Gastroesophageal sphincter (tissue), 4 donors: ENCODE results near the gene ENO3. TPM values are rescaled to one million over a fixed set of nuclear protein-coding genes. Genes with fewer than 3 reads are reported as not detected.
A peak's percentile ranks its signal among the peaks of the same experiment; 100 is the strongest.

ENCODE experiments used
- ATAC-seq: fragments of 150-250 bp; one replicate; pipeline ENCODE4 v1.9.1; 2016; ENCODE audit warnings: mild to moderate bottlenecking, moderate library complexity
- H3K27ac ChIP-seq, 4 donors: fragments of 200-600 bp; sonication (generic) in 3 of 4; 1 replicate in 3 of 4; 2 replicates in 1 of 4; pipeline ENCODE4 v1.5.1; 2016 to 2019
- H3K27me3 ChIP-seq: fragments of 200-600 bp; sonication (generic); one replicate; pipeline ENCODE4 v1.5.1; 2019
- H3K36me3 ChIP-seq, 2 donors: fragments of 200-600 bp; sonication (generic); one replicate each; pipeline ENCODE4 v1.5.1; 2019; ENCODE audit warnings: control low read depth in 1 of 2
- H3K4me1 ChIP-seq, 3 donors: fragments of 200-600 bp; sonication (generic); 1 replicate in 2 of 3; 2 replicates in 1 of 3; pipeline ENCODE4 v1.5.1; 2016 to 2019; ENCODE audit warnings: control low read depth in 2 of 3
- H3K4me3 ChIP-seq, 2 donors: fragments of 200-600 bp; sonication (generic); one replicate each; pipeline ENCODE4 v1.5.1; 2019; ENCODE audit warnings: mild to moderate bottlenecking in 1 of 2, moderate library complexity in 1 of 2
- H3K9me3 ChIP-seq, 3 donors: fragments of 200-600 bp; sonication (generic); one replicate each; pipeline ENCODE4 v1.5.1; 2017 to 2019; ENCODE audit warnings: control low read depth in 2 of 3
- EP300 ChIP-seq: sonication (generic); formaldehyde crosslinking; IDR thresholded peaks from one replicate; pipeline ENCODE4 v1.6.1; 2017; ENCODE audit warnings: antibody characterized with exemption, mild to moderate bottlenecking
- POLR2A ChIP-seq, 2 donors: fragments of 450-650 bp; IDR thresholded peaks; one replicate each; pipeline ENCODE4 v1.6.1; 2017; ENCODE audit warnings: antibody characterized with exemption in 2 of 2, mild to moderate bottlenecking in 2 of 2, moderate library complexity in 1 of 2
- POLR2AphosphoS5 ChIP-seq: sonication (generic); formaldehyde crosslinking; IDR thresholded peaks from one replicate; pipeline ENCODE4 v1.6.1; 2017; ENCODE audit warnings: antibody characterized with exemption
- WGBS, 2 donors: methylation state at CpG; one replicate each; pipeline ENCODE4 v1.1.5; 2018; ENCODE audit warnings: low coverage in 1 of 2; 5-methylcytosine and 5-hydroxymethylcytosine counted together
- total RNA-seq, 4 donors: library from RNA; depleted of rRNA; stranded (reverse); fragments of >200 nt; gene quantifications; one replicate each; pipeline ENCODE4 v1.1.0, GENCODE V29; 2016
- TF ChIP-seq, protein P1 (sequence below), 4 experiments: fragments of 200-600 bp in 2 of 4; fragments of 450-650 bp in 2 of 4; sonication (generic) in 1 of 4; IDR thresholded peaks; one replicate each; pipeline ENCODE4 v1.5.1; 2017 to 2019; ENCODE audit warnings: antibody characterized with exemption in 4 of 4, mild to moderate bottlenecking in 2 of 4, moderate library complexity in 2 of 4

ENO3 gene
- total RNA-seq, 4 donors from 2014 or later: 1.5 to 16.2 (median 7.6) TPM

DNA sequence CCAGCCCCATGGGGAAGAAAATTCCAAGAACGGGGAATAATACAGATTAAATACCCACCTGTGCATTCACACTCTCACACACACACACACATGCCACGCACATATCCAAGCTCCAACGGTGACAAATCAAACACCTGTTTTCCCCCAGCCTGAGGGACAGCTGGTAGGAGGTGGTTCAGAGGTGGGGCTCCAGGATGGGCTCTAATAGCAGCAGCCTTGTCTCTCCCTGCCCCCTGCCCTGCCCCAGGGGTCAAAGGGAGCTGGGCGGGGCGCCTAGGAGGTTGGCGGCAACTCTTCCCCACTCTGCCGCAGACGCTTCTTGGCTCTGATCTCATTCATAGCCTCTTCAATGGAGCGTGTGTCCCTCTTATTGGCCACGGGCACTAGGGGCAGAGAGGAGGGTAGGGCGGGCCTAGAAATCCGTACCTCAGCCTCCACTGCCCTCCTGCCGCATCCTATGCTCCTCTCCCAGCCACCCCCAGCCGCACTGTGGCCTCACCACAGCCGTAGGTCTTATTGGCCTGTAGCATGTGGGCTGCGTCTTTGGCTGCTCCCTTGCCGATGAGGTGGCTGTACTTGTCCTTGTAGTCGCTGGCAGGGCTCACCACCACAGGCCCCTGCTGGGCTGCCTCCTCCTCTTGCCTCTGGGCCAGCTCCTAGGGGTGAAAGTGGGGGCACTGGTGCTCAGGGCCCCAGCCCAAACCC is 8.5 kb downstream of the ENO3 start:
- Histone ChIP-seq H3K4me1 (no peaks in the 10 kb centered on the region), H3K27ac (no peak overlapping the region), H3K36me3 (peaks cover 0 to 49% of the 10 kb centered on the region in 2 donors), H3K9me3 (no peaks in the 10 kb centered on the region), H3K27me3 (no peaks in the 10 kb centered on the region), H3K4me3 (no peak overlapping the region)
- WGBS, 2 donors: 63 to 83% methylated on average over 5 to 12 of the region's 18 CpGs
- no peak for ATAC-seq
- TF ChIP-seq POLR2A (IDR thresholded peaks at IDR 0.05) (no peak), EP300 (no peak), POLR2AphosphoS5 (no peak)
- TF ChIP-seq, protein P1, sequence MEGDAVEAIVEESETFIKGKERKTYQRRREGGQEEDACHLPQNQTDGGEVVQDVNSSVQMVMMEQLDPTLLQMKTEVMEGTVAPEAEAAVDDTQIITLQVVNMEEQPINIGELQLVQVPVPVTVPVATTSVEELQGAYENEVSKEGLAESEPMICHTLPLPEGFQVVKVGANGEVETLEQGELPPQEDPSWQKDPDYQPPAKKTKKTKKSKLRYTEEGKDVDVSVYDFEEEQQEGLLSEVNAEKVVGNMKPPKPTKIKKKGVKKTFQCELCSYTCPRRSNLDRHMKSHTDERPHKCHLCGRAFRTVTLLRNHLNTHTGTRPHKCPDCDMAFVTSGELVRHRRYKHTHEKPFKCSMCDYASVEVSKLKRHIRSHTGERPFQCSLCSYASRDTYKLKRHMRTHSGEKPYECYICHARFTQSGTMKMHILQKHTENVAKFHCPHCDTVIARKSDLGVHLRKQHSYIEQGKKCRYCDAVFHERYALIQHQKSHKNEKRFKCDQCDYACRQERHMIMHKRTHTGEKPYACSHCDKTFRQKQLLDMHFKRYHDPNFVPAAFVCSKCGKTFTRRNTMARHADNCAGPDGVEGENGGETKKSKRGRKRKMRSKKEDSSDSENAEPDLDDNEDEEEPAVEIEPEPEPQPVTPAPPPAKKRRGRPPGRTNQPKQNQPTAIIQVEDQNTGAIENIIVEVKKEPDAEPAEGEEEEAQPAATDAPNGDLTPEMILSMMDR (IDR thresholded peaks at IDR 0.05): no peak

DNA sequence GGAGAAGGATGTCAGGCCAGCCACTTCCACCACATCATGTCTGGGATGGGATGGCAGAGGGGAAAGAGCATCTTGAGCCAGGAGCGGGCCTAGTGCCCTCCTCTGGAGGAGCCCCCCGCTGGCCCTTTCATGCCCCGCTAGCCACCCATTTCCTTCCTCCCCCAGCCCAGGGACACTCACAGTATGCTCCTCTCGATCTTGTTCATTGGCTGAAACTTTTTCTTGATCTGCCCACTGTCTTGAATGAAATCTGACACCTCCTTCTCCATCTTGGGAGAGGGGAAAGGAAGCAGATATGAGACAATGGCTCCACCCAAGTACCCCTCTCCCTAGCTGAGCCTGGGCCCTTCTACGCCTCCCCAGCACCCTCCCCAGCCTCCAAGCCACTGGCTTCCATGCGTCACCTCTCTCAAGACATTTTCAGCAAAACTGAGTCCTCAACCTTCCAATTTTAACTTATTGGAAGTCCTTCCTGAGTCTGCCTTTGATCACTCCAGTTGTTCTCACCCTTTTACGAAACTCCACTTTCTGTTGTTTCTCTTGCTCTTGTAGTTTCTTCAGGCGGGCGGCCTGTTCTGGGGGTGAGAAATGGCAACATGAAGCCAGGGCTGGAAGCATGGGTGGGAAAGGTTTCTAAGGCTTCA is 9.5 kb downstream of the ENO3 start:
- H3K27ac ChIP-seq: no peak overlapping the region
- WGBS, 2 donors: 83% methylated on average over 5 to 7 of the region's 9 CpGs
- no peak for ATAC-seq
- no peaks in the 10 kb centered on the region for H3K27me3 ChIP-seq
- TF ChIP-seq EP300: no peak
- TF ChIP-seq POLR2AphosphoS5: no peak
- peaks cover 0 to 5% (median 0%) of the 10 kb centered on the region in 3 donors for H3K4me1 ChIP-seq
- no peak overlapping the region for H3K4me3 ChIP-seq
- H3K36me3 ChIP-seq: peaks cover 0 to 49% of the 10 kb centered on the region in 2 donors
- H3K9me3 ChIP-seq: no peaks in the 10 kb centered on the region

DNA sequence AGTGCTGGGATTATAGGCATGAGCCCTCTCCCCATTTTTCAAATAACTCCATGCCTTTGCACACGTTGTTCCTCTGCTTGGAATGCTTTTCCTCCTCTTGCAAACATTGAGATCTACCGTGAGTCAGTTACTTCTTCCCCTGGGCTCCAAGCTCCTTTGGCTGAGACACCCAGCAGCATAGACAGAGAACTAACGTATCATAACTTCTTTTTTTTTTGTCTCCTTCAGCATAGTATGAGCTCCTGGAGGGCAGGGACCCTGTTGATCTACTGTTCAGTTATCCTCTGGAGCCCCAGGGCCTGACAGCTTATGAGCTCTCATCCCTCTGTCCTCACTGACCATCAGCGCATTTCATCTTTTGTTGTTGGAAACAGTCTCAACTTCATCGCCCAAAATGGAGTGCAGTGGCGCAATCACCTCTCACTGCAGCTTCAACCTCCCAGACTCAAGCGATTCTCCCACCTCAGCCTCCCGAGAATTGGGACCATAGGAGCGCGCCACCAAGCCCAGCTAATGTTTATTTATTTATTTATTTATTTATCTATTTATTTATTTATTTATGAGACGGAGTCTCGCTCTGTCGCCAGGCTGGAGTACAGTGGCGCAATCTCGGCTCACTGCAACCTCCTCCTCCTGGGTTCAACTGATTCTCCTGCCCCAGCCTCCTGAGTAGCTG is 14.5 kb downstream of the ENO3 start:
- peak overlapping the region in 3 of 4 donors; percentile 94 to 95 (median 95) for H3K27ac ChIP-seq
- ATAC-seq: no peak
- no peaks in the 10 kb centered on the region for H3K9me3 ChIP-seq
- TF ChIP-seq POLR2A (IDR thresholded peaks at IDR 0.05) (no peak), EP300 (no peak), POLR2AphosphoS5 (no peak)
- TF ChIP-seq, protein P1 (IDR thresholded peaks at IDR 0.05): no peak
- H3K36me3 ChIP-seq: peaks cover 0 to 26% of the 10 kb centered on the region in 2 donors
- peaks cover 3 to 45% (median 30%) of the 10 kb centered on the region in 3 donors for H3K4me1 ChIP-seq
- 94 to 97% methylated on average over 6 to 15 of the region's 15 CpGs for WGBS, 2 donors
- H3K4me3 ChIP-seq: no peak overlapping the region
- H3K27me3 ChIP-seq: no peaks in the 10 kb centered on the region

DNA sequence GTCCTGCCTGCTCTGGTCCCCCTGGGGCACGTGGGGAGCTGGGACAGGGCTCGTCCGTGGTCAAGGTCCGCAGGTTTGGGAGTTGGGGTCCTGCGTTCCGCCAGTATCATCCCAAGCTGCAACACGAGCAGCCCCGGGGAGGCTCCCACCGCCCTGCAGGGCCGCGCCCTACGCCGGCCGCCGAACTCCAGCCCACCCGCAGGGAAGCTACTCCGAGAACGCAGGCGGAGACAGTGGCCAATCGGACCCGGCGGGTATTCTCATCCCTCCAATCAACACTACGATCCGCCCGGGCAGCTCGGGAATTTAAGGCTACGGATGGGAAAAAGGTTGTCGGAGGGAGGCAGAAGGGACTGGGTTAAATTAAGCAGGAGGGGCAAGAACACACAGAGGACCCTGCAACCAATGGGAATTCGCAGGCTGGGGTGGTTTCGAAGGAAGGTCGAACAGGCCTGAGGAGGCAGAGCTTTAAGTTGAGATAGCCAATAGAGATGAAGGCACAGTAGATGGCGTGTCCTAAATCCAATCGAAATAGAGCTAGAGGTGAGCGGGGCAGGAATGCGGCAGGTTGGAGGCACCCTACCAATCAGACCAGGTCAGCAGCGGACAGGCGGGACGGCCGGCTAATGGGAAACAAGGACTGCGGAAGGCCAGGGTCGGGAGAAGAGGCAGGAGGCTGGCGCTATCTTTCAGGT is 16.1 kb downstream of the ENO3 start:
- H3K4me1 ChIP-seq: peaks cover 3 to 58% (median 30%) of the 10 kb centered on the region in 3 donors
- peak overlapping the region; percentile 70 to 76 for H3K4me3 ChIP-seq
- peak overlapping the region; percentile 88 to 95 (median 94) for H3K27ac ChIP-seq
- H3K9me3 ChIP-seq: no peaks in the 10 kb centered on the region
- ATAC-seq: peak; percentile 94
- 0 to 3% methylated on average over 9 to 19 of the region's 42 CpGs for WGBS, 2 donors
- peaks cover 0 to 26% of the 10 kb centered on the region in 2 donors for H3K36me3 ChIP-seq
- no peaks in the 10 kb centered on the region for H3K27me3 ChIP-seq
- TF ChIP-seq EP300 (no peak), POLR2AphosphoS5 (peak; percentile 22), POLR2A (IDR thresholded peaks at IDR 0.05) (peak; percentile 34 to 54)
- TF ChIP-seq, protein P1 (IDR thresholded peaks at IDR 0.05): peak in 1 of 4 experiments; percentile 1
